HG03060 (cell line): ENCODE data around the gene REEP1.
"Not testable (repeated sequence)": the region's sequence is repeated elsewhere in the genome, so short reads cannot be mapped to it uniquely, and the experiment has no call there.

Source experiments
- ATAC-seq: cut with Tn5 transposase; IDR thresholded peaks from one replicate; pipeline ENCODE4 v1.9.1; 2021; ENCODE audit warnings: low read depth, moderate number of reproducible peaks; ENCODE audit not compliant: unreplicated experiment

REEP1 gene

GRCh38 chr2:86347401-86347800 is 10.0 kb upstream of the REEP1 start:
- ATAC-seq: no peak

GRCh38 chr2:86345783-86346370 is 8.5 kb upstream of the REEP1 start:
- not testable (repeated sequence) for ATAC-seq

GRCh38 chr2:86344404-86344803 is 7.0 kb upstream of the REEP1 start:
- ATAC-seq: no peak

- ATAC-seq: no peak
These were observed 5.1 kb upstream of the REEP1 start for GRCh38 chr2:86342488-86342887.

- ATAC-seq: no peak
These were observed 4.0 kb upstream of the REEP1 start for GRCh38 chr2:86341470-86341869.

- no peak for ATAC-seq
These were observed 1.4 kb upstream of the REEP1 start for GRCh38 chr2:86338778-86339295.

- no peak for ATAC-seq
These were observed 667 bp downstream of the REEP1 start for GRCh38 chr2:86336675-86337243.

GRCh38 chr2:86335865-86336674 is 1.4 kb downstream of the REEP1 start:
- ATAC-seq: no peak

- ATAC-seq: no peak
These were observed 4.0 kb downstream of the REEP1 start for GRCh38 chr2:86333378-86333777.

- no peak for ATAC-seq
These were observed 4.8 kb downstream of the REEP1 start for GRCh38 chr2:86332654-86333053.

GRCh38 chr2:86331384-86331783 is 6.0 kb downstream of the REEP1 start:
- ATAC-seq: no peak

GRCh38 chr2:86330001-86330400 is 7.4 kb downstream of the REEP1 start:
- ATAC-seq: no peak

GRCh38 chr2:86323273-86324021 is 14.0 kb downstream of the REEP1 start:
- no peak for ATAC-seq

- ATAC-seq: no peak
These were observed 17.5 kb downstream of the REEP1 start for GRCh38 chr2:86319700-86320580.

GRCh38 chr2:86315084-86315483 is 22.3 kb downstream of the REEP1 start:
- ATAC-seq: no peak

- no peak for ATAC-seq
These were observed 23.3 kb downstream of the REEP1 start for GRCh38 chr2:86314125-86314524.

- ATAC-seq: no peak
These were observed 24.1 kb downstream of the REEP1 start for GRCh38 chr2:86313341-86313740.

- ATAC-seq: no peak
These were observed 25.5 kb downstream of the REEP1 start for GRCh38 chr2:86311879-86312278.

GRCh38 chr2:86309966-86310365 is 27.5 kb downstream of the REEP1 start:
- ATAC-seq: no peak
